ENCODE measurements around the gene ZBTB46.

- TF ChIP-seq CTCF (IDR thresholded peaks at IDR 0.05) = no peak
- TF ChIP-seq POLR2A (IDR thresholded peaks at IDR 0.05) = no peak
Measured at GRCh38 chr20:63714858-63715257, 116.2 kb downstream of the ZBTB46 start.

Measured in lower leg skin (tissue), 3 donors.